ENCODE results near the gene RBM28. TPM values are rescaled to one million over a fixed set of nuclear protein-coding genes. Genes with fewer than 3 reads are reported as not detected.

RBM28 gene
- total and polyA plus RNA-seq, 2 of the 8 experiments (the other 6 are each of a cell fraction or from before 2014, with no cell fraction given) = 12.8 to 65.3 TPM

DNA sequence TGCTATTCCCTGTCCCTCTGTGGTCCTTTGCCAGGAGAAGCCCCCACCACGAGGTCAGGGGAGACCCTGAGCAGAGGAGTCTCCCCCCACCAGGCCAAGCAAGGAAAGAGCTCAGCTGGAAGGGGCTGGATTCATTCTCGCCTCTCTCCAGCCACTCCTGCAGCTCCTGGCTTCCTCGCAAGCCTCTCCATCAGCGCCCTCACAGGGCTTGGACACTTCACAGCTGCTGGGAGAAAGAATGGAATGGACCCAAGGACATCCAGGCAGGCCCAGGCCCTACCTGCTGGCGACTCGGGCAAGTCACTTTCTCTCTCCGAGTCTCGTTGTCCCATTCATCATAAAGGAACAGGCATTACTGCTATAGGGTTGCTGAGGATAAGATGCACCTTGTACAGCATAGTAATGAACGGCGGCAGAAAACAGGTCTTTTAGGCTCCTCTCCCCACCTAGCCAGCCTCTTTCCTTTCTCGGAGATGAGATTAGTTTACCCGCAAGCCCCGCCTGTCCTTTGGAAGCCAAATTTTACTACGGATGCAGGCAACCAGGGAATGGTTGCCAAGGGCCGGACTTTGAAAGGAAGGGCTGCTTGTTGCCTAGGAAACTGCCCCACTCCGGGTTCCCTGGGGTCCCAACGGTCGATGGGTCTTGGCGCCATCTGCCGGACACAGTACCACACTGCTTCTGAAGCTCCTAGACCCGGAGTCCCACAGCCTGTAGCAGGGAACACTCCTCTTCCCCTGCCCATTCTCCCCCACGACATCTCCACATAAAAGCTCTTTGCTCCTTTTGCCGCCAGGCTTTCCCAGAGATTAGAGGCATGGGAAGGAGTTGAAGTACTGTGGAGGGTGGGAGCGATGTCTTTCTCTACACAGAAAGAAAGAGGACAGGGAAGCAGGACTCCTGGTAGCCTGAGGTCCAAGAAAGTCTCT is 43.8 kb upstream of the RBM28 start (continued):
- TF ChIP-seq TBP (IDR thresholded peaks at IDR 0.05; ENCODE audit: low read depth, low read length) (no peak), TCF12 (IDR thresholded peaks at IDR 0.05; ENCODE audit: low read depth, low read length) (no peak), RFX5 (IDR thresholded peaks at IDR 0.05; ENCODE audit: borderline replicate concordance, low read depth, low read length) (peak; percentile 80; the same call in 1 of the 2 replicates), ZNF274 (IDR thresholded peaks at IDR 0.05; ENCODE audit: borderline replicate concordance, extremely low read depth, low read length) (no peak), MAFK (IDR thresholded peaks at IDR 0.05; ENCODE audit: low read depth, low read length) (no peak), CTCF (IDR thresholded peaks at IDR 0.05; ENCODE audit: control extremely low read depth in 1 of 3, insufficient read depth in 1 of 3, low read depth in 1 of 3, low read length in 3 of 3) (peak; percentile 84 to 95 (median 93)), E2F6 (IDR thresholded peaks at IDR 0.05) (no peak), EP300 (IDR thresholded peaks at IDR 0.05; ENCODE audit: borderline replicate concordance in 1 of 2, low read depth in 2 of 2, low read length in 2 of 2) (no peak), CBX8 (IDR thresholded peaks at IDR 0.05; ENCODE audit: borderline replicate concordance, low read depth, low read length) (no peak), KDM5A (IDR thresholded peaks at IDR 0.05; ENCODE audit: low read length) (no peak), SIRT6 (IDR thresholded peaks at IDR 0.05; ENCODE audit: low read length) (no peak), MAX (IDR thresholded peaks at IDR 0.05) (peak; percentile 11; the same call in 1 of the 2 replicates), GTF2F1 (IDR thresholded peaks at IDR 0.05; ENCODE audit: borderline replicate concordance, low read depth, low read length) (no peak), RXRA (IDR thresholded peaks at IDR 0.05; ENCODE audit: insufficient read depth, low read depth, low read length) (no peak), CTBP2 (IDR thresholded peaks at IDR 0.05; ENCODE audit: borderline replicate concordance, insufficient read depth, insufficient read length, low read length) (no peak), SIN3A (conservative IDR thresholded peaks at IDR 0.05 in 1 of 2, IDR thresholded peaks at IDR 0.05 in 1 of 2; ENCODE audit: low read depth in 1 of 2, low read length in 2 of 2) (peak in 1 of 2 experiments; percentile 87; a peak in 2 of 4 replicates), HDAC6 (IDR thresholded peaks at IDR 0.05; ENCODE audit: low read depth, low read length) (no peak), SIX5 (IDR thresholded peaks at IDR 0.05; ENCODE audit: low read depth, low read length) (no peak), RBBP5 (IDR thresholded peaks at IDR 0.05; ENCODE audit: borderline replicate concordance, low read depth, low read length) (no peak)
